Kidney (tissue), 14 donors: ENCODE measurements around the gene C22orf15. TPM values are rescaled to one million over a fixed set of nuclear protein-coding genes. Genes with fewer than 3 reads are reported as not detected.

ENCODE experiments used
- DNase-seq, 5 donors: peaks; one replicate each; pipeline ENCODE4 v3.0.0-alpha.2; 2013 to 2020
- FAIRE-seq: peaks from 2 replicates; lab custom pipeline; 2012; peaks lifted over from hg19 to GRCh38; lab: Jason Lieb, UNC
- H3K27ac ChIP-seq, 2 donors: one replicate each; pipeline ENCODE4 v1.7.0; 2013; ENCODE audit warnings: low read depth in 2 of 2, low read length in 2 of 2, inconsistent platforms in 1 of 2
- H3K27me3 ChIP-seq: one replicate; pipeline ENCODE4 v1.7.1; 2013; ENCODE audit warnings: low read length, inconsistent platforms; ENCODE audit not compliant: control insufficient read depth, insufficient read depth
- H3K36me3 ChIP-seq, 3 donors: one replicate each; pipeline versions ENCODE4 v1.7.0 to v1.7.1; 2013; ENCODE audit warnings: low read length in 3 of 3, control low read depth in 1 of 3, inconsistent platforms in 1 of 3; ENCODE audit not compliant: insufficient read depth in 3 of 3, control insufficient read depth in 2 of 3
- H3K4me1 ChIP-seq, 3 donors: one replicate each; pipeline versions ENCODE4 v1.7.0 to v1.7.1; 2013; ENCODE audit warnings: low read length in 3 of 3, inconsistent platforms in 1 of 3, low read depth in 1 of 3; ENCODE audit not compliant: control insufficient read depth in 2 of 3, insufficient read depth in 2 of 3
- H3K4me3 ChIP-seq, 3 donors: one replicate each; pipeline versions ENCODE4 v1.7.0 to v1.8.1; 2013; ENCODE audit warnings: low read length in 3 of 3, control low read depth in 1 of 3, inconsistent platforms in 1 of 3
- H3K9ac ChIP-seq, 3 donors: one replicate each; pipeline versions ENCODE4 v1.7.0 to v1.7.1; 2013; ENCODE audit warnings: low read length in 3 of 3, control low read depth in 1 of 3, inconsistent platforms in 1 of 3
- H3K9me3 ChIP-seq, 3 donors: one replicate each; pipeline versions ENCODE4 v1.7.0 to v1.7.1; 2013; ENCODE audit warnings: low read length in 3 of 3, control low read depth in 1 of 3, inconsistent platforms in 1 of 3; ENCODE audit not compliant: control insufficient read depth in 2 of 3, insufficient read depth in 1 of 3
- CTCF ChIP-seq: IDR thresholded peaks from 3 replicates; pipeline ENCODE4 v1.5.1; 2012; ENCODE audit warnings: mild to moderate bottlenecking, moderate library complexity, borderline replicate concordance; ENCODE audit not compliant: insufficient read depth; ENCODE audit errors: extremely low read depth
- intact Hi-C: fragments of 100-400 bp; cut with DNase I; formaldehyde crosslinking; loops from one replicate; pipeline ENCODE4 v1.11.1; 2022
- polyA plus RNA-seq: library from polyadenylated mRNA; stranded (reverse); fragments of 350-450 nt; fragmentation: Illumina TruSeq; extraction: RNeasy Lipid Tissue Mini Kit (QIAGEN cat#74804); gene quantifications from one replicate; pipeline ENCODE4 v1.2.3, GENCODE V29; 2014; ENCODE audit warnings: low read depth, low replicate concordance; ENCODE audit not compliant: insufficient read depth
- total RNA-seq: library from RNA; stranded (reverse); fragmentation: NEBNext Ultra II Directional; extraction: Animal tissue kit (Norgen Biotek cat#: 25700); gene quantifications from one replicate; pipeline ENCODE4 v1.2.1, GENCODE V29; 2021
- donor health status: control.
- donor health status: control.
- donor health status: control.
- donor health status: control.
- donor health status: control.
- donor health status: DM: yes; HTN: yes; CAD: no.
- donor health status: Normal renal cell carcinoma (clear cell type).

The C22orf15 gene
- total and polyA plus RNA-seq, 2 donors from 2014 or later, result not detected

- Histone ChIP-seq H3K27ac (no peak overlapping the region), H3K9me3 (no peaks in the 10 kb centered on the region), H3K4me1 (peaks cover 0 to 33% (median 8%) of the 10 kb centered on the region in 3 donors), H3K36me3 (peaks cover 0 to 14% (median 0%) of the 10 kb centered on the region in 3 donors), H3K9ac (peak overlapping the region in 1 of 3 donors; percentile 26), H3K4me3 (no peak overlapping the region), H3K27me3 (no peaks in the 10 kb centered on the region)
- DNase-seq (peak in 1 of 5 donors; percentile 52), FAIRE-seq (no peak)
- intact Hi-C loops, result no loop called here
- TF ChIP-seq CTCF, result no peak
Measured at GRCh38 chr22:23763954-23764353, 1.2 kb downstream of the C22orf15 start.

GRCh38 chr22:23764899-23765881 lies 2.4 kb downstream of the C22orf15 start:
- intact Hi-C loops, result no loop called here
- peak overlapping the region in 2 of 3 donors; percentile 17 to 85 for H3K4me3 ChIP-seq
- no peak overlapping the region for H3K27ac ChIP-seq
- peak overlapping the region in 2 of 3 donors; percentile 46 to 60 for H3K9ac ChIP-seq
- H3K36me3 ChIP-seq, result peaks cover 0 to 14% (median 0%) of the 10 kb centered on the region in 3 donors
- DNase-seq (peak in 1 of 5 donors; percentile 37), FAIRE-seq (no peak)
- H3K4me1 ChIP-seq, result peaks cover 0 to 33% (median 8%) of the 10 kb centered on the region in 3 donors
- no peak for TF ChIP-seq CTCF
- no peaks in the 10 kb centered on the region for H3K9me3 ChIP-seq
- no peaks in the 10 kb centered on the region for H3K27me3 ChIP-seq

GRCh38 chr22:23767303-23767672 lies 4.5 kb downstream of the C22orf15 start:
- Histone ChIP-seq H3K4me1 (peaks cover 0 to 36% (median 8%) of the 10 kb centered on the region in 3 donors), H3K9me3 (no peaks in the 10 kb centered on the region), H3K27me3 (no peaks in the 10 kb centered on the region), H3K27ac (peak overlapping the region; percentile 88), H3K4me3 (peak overlapping the region; percentile 37 to 85 (median 70)), H3K36me3 (peaks cover 0 to 14% (median 0%) of the 10 kb centered on the region in 3 donors), H3K9ac (peak overlapping the region; percentile 7 to 95 (median 87))
- intact Hi-C loops, result no loop called here
- DNase-seq, result no peak
- no peak for FAIRE-seq
- TF ChIP-seq CTCF, result no peak
